Activated CD4-positive, alpha-beta memory T cell treated with anti-CD3 and anti-CD28 coated beads for 36 hours (primary cell): ENCODE data around the gene RASAL3. TPM values are rescaled to one million over a fixed set of nuclear protein-coding genes. Genes with fewer than 3 reads are reported as not detected.
"Not testable (repeated sequence)": the region's sequence is repeated elsewhere in the genome, so short reads cannot be mapped to it uniquely, and the experiment has no call there.

ENCODE experiments used
- CTCF ChIA-PET: fragments of 350-600 bp; sonication (Branson Sonifier 250); formaldehyde crosslinking; loops from one replicate; lab custom pipeline; 2021; ENCODE audit warnings: antibody characterized with exemption, inconsistent platforms; lab: Charles Lee
- POLR2A ChIA-PET: fragments of 350-600 bp; sonication (Branson Sonifier 250); formaldehyde crosslinking; loops from one replicate; lab custom pipeline; 2021; ENCODE audit warnings: antibody characterized with exemption; lab: Charles Lee
- DNase-seq: peaks from one replicate; pipeline ENCODE4 v3.0.0-alpha.2; 2020
- H3K27ac Mint-ChIP-seq: one replicate; pipeline ENCODE4 v1.8.0; 2021; ENCODE audit warnings: mixed read lengths
- H3K27me3 Mint-ChIP-seq: one replicate; pipeline ENCODE4 v1.8.0; 2021; ENCODE audit warnings: mixed read lengths
- H3K36me3 Mint-ChIP-seq: one replicate; pipeline ENCODE4 v1.8.0; 2021; ENCODE audit warnings: mixed read lengths
- H3K4me1 Mint-ChIP-seq: one replicate; pipeline ENCODE4 v1.8.0; 2021; ENCODE audit warnings: low read depth, mixed read lengths
- H3K4me3 Mint-ChIP-seq: one replicate; pipeline ENCODE4 v1.8.0; 2021; ENCODE audit warnings: mild to moderate bottlenecking, mixed read lengths
- H3K9me3 Mint-ChIP-seq: one replicate; pipeline ENCODE4 v1.8.0; 2021; ENCODE audit warnings: mixed read lengths
- intact Hi-C: fragments of 100-400 bp; cut with micrococcal nuclease; formaldehyde crosslinking; loops from one replicate; pipeline ENCODE4 v1.15.1; 2023
- total RNA-seq, 2 experiments: library from RNA; stranded (reverse); gene quantifications; one replicate each; pipeline ENCODE4 v1.2.3, GENCODE V29; 2021

The RASAL3 gene
- total RNA-seq, 2 experiments from 2014 or later: 125 to 130 TPM

DNA sequence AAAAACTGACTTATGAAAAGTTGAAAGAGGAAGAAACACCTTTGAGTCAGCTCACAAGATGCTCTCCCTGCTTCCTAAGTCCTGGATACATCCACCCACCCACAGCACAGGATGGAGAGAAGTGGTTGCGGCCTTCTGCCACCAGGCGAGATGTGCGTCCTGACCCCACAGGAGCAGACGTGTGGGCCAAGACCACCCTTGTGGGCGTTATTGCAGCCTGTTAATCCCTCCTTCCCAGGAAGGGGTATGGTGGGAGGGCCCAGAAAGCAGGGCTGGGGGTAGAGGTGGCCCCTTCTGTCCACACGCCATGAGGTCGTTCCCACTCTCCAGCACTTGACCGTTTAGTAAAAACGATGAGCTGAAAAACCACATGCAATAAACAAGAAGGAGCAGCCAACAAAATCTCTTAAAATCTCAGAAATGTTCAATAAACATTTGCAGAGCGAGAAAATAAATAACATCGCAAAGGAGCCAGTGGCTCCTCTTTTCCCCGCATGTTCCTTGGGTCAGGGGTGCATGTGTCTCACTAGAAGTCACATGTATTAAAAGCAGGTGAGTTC is 43.1 kb downstream of the RASAL3 start:
- intact Hi-C loops: no loop called here
- ChIA-PET POLR2A (no interaction called here), CTCF (interaction anchor here (1.3 to 7.4 kb wide), 6 partner anchors 12 to 243 kb away, joined by 4 to 225 read pairs (median 16); no protein-coding TSS in a partner anchor)
- Mint-ChIP-seq H3K27ac (no peak overlapping the region), H3K27me3 (no peaks in the 10 kb centered on the region), H3K4me3 (no peak overlapping the region), H3K4me1 (peaks cover 30% of the 10 kb centered on the region), H3K36me3 (peaks cover 31% of the 10 kb centered on the region), H3K9me3 (peaks cover 4% of the 10 kb centered on the region)
- DNase-seq: no peak

DNA sequence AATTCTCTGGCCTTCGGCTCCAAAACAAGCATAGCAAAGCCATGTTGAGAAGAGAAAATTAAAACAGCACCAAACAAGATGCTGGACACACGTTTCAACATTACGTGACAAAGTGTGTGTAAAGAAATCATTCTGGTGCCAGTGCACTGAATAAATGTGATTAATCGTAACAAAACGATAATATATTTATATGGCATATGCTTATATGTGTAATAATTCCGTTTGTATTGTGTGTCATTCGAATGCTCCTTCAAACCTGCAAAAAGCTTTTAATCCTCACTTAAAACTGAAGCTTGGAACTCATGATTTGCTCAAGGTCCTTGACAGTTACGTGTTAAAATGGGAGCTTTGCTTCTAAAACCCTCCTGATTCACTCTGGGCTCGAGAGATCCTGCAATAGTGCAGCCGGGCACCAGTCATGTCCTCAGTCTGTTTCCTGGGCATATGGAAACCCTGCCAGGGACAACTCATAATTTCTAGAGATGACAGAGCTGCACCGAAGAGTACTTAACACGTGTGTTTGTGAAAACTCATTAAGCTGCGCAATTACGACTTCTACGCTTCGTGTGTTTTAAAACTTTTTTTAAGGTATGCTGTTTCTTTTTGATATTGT is 44.8 kb downstream of the RASAL3 start:
- intact Hi-C loops: loop anchor here (1.0 to 5.0 kb wide), 7 partner anchors 13 to 242 kb away; partner anchors contain the start of gene AKAP8
- DNase-seq: peak; percentile 38
- Mint-ChIP-seq H3K27ac (peak overlapping the region; percentile 97), H3K4me3 (peak overlapping the region; percentile 100), H3K4me1 (peaks cover 38% of the 10 kb centered on the region), H3K36me3 (peaks cover 30% of the 10 kb centered on the region), H3K9me3 (peaks cover 4% of the 10 kb centered on the region), H3K27me3 (no peaks in the 10 kb centered on the region)
- POLR2A ChIA-PET: interaction anchor here (0.8 to 4.5 kb wide), 15 partner anchors 10 to 188 kb away, joined by 3 to 51 read pairs (median 7); partner anchors contain the start of genes AKAP8, BRD4 and RASAL3
- CTCF ChIA-PET: interaction anchor here (0.6 to 7.4 kb wide), 47 partner anchors 10 to 1672 kb away, joined by 3 to 225 read pairs (median 5); partner anchors contain the start of genes AKAP8 and WIZ

DNA sequence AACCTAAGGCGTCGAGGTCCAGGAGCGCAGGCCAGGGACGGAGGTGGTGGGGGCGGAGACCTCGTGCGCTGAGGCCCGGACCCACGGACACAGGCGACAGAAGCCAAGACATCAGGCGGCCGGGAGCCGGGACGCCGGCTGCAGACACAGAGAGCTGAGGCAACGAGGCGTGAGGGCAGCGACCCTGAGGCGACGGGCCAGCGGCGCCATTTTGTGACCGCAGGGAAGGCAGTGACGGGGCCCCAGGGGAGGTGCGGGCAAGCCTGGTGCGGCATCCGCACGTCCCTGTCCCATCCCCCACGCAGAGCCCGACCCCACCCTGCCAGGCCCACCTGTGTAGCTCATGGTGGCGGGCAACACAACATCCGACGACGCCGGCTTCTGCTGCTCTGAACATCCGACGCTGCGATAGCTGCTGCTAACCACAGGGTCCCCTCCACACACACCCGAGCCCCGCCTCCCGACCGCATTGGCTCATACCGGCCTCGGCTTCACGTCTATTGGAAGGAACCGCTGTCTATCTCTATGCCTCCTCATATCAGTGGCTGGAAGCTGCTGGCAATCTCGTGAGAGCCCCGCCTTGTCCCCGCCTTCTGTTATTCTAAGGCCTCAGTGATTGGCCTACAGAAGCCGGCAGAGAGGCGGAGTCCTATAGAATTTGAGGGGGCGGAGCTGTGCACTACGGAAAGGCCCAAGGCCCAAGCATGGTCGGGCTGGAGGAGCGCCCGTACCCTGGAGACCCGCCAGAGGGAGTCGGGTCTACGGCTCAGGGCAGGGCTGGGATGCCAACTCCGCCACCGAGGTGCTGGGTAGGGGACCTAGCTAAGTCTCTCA is 45.5 kb downstream of the RASAL3 start, which contains the start of gene AKAP8L:
Gene AKAP8L (minus strand): TSS at position 410 of the 834 bp plus-strand sequence. CDS start 65 bp downstream, at position 345.
- POLR2A ChIA-PET: interaction anchor here (0.8 to 4.5 kb wide), 17 partner anchors 9 to 187 kb away, joined by 3 to 51 read pairs (median 5); partner anchors contain the start of genes AKAP8, BRD4 and RASAL3

DNA sequence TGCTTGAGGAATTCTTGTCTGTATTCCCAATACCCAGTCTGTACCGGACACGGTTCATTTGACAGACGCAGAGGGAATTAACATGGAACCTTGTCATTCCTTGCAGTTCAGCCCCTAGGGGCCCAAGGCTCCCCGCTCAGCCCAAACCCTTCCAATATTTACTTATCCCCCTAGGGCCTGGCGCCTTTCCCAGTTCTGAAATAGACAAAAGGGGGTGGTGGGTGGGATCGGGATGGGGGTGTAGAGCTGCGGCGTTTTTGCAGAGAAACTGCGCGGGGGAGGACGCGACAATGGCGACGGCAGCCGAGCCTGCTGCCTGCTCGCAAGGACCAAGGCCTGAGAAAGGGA is 46.1 kb downstream of the RASAL3 start:
- ChIA-PET CTCF (interaction anchor here (0.8 to 7.4 kb wide), 20 partner anchors 8 to 240 kb away, joined by 3 to 225 read pairs (median 8); partner anchors contain the start of genes AKAP8 and WIZ), POLR2A (interaction anchor here (0.8 to 4.5 kb wide), 13 partner anchors 8 to 137 kb away, joined by 3 to 51 read pairs (median 10); partner anchors contain the start of genes AKAP8 and RASAL3)
- H3K36me3 Mint-ChIP-seq: peaks cover 23% of the 10 kb centered on the region
- intact Hi-C loops: loop anchor here (5.0 kb wide), 1 partner anchor 116 kb away; no protein-coding TSS in a partner anchor
- DNase-seq: no peak
- no peaks in the 10 kb centered on the region for H3K27me3 Mint-ChIP-seq
- peaks cover 42% of the 10 kb centered on the region for H3K4me1 Mint-ChIP-seq
- no peaks in the 10 kb centered on the region for H3K9me3 Mint-ChIP-seq
- peak overlapping the region; percentile 97 for H3K27ac Mint-ChIP-seq
- H3K4me3 Mint-ChIP-seq: peak overlapping the region; percentile 100

More for the DNA sequence above, 45.5 kb downstream of the RASAL3 start, which contains the start of gene AKAP8L:
- Mint-ChIP-seq H3K4me1 (peaks cover 39% of the 10 kb centered on the region), H3K27me3 (no peaks in the 10 kb centered on the region), H3K9me3 (peaks cover 4% of the 10 kb centered on the region), H3K27ac (peak within 1 kb of the TSS; percentile 97), H3K36me3 (peaks cover 27% of the 10 kb centered on the region), H3K4me3 (peak within 1 kb of the TSS; percentile 100)
- CTCF ChIA-PET: interaction anchor here (0.6 to 7.4 kb wide), 50 partner anchors 9 to 1671 kb away, joined by 3 to 225 read pairs (median 5); partner anchors contain the start of genes AKAP8 and WIZ
- peak; percentile 99 for DNase-seq
- intact Hi-C loops: loop anchor here (1.0 to 5.0 kb wide), 7 partner anchors 14 to 241 kb away; partner anchors contain the start of gene AKAP8

DNA sequence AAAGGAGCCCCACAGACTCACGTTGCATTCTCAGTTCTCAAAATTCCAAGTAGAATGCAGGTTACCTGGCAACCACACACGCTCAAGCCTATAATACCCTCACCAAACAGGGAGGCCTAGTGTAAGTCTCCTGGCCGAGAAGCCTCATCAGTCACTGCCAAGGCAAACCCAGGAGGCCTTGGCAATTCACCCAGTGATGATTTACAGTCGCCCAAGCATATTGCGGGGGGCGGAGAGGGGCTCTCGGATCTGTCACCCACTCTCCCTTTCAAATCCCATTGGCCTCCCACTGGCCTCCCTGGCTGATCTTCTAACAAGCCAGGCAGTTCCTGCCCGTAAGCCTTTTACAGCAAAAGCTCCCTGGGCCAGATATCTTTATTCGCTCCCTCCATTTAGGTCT is 46.6 kb downstream of the RASAL3 start:
- peaks cover 19% of the 10 kb centered on the region for H3K36me3 Mint-ChIP-seq
- H3K4me1 Mint-ChIP-seq: peaks cover 46% of the 10 kb centered on the region
- no peaks in the 10 kb centered on the region for H3K9me3 Mint-ChIP-seq
- CTCF ChIA-PET: interaction anchor here (2.2 to 7.4 kb wide), 6 partner anchors 15 to 138 kb away, joined by 4 to 225 read pairs (median 32); partner anchors contain the start of gene AKAP8
- no peak for DNase-seq
- intact Hi-C loops: loop anchor here (5.0 kb wide), 1 partner anchor 115 kb away; no protein-coding TSS in a partner anchor
- POLR2A ChIA-PET: interaction anchor here (0.9 to 4.5 kb wide), 4 partner anchors 8 to 133 kb away, joined by 3 to 51 read pairs (median 18); partner anchors contain the start of genes AKAP8 and RASAL3
- no peaks in the 10 kb centered on the region for H3K27me3 Mint-ChIP-seq
- peak overlapping the region; percentile 100 for H3K4me3 Mint-ChIP-seq
- H3K27ac Mint-ChIP-seq: peak overlapping the region; percentile 97

DNA sequence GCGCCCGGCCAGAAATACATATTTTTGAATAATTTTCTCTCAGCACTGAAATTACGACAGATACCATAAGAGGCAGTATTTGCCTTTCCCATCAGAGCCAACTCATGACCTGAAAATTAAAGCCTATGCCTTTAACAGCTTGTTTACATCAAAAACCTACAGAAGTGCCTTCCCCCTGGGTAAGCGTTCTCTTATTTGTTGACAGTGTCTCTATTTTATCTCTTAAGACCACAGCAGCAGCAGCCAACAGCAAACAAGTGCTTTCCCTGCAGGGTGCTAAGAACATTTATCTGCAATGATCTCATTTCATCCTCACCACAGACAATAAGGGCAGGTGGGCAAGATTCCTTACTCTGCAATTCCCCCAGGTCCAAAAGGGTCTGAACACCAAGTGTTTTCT is 51.5 kb downstream of the RASAL3 start:
- CTCF ChIA-PET: interaction anchor here (0.7 to 2.8 kb wide), 3 partner anchors 20 to 144 kb away, joined by 3 to 14 read pairs (median 3); no protein-coding TSS in a partner anchor
- Mint-ChIP-seq H3K36me3 (peaks cover 18% of the 10 kb centered on the region), H3K4me1 (peaks cover 41% of the 10 kb centered on the region), H3K27ac (no peak overlapping the region), H3K9me3 (no peaks in the 10 kb centered on the region), H3K4me3 (no peak overlapping the region), H3K27me3 (no peaks in the 10 kb centered on the region)
- intact Hi-C loops: no loop called here
- DNase-seq: no peak
- POLR2A ChIA-PET: interaction anchor here (0.6 to 1.0 kb wide), 2 partner anchors 34 to 52 kb away, joined by 3 to 4 read pairs; no protein-coding TSS in a partner anchor

DNA sequence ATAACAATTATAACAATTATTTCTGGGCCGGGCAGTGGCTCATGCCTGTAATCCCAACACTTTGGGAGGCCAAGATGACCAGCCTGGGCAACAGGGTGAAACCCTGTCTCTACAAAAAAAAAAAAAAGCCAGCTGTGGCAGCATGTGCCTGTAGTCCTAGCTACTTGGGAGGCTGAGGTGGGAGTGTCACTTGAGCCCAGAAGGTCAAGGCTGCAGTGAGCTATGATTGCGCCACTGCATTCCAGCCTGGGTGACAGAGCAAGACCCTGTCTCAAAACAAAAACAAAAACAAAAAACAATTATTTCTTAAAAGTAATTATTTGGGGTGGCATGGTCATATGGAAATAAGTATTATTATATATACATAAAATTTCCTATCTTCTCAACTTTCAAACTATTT is 53.0 kb downstream of the RASAL3 start:
- DNase-seq, H3K27ac Mint-ChIP-seq, H3K27me3 Mint-ChIP-seq, H3K9me3 Mint-ChIP-seq, H3K4me3 Mint-ChIP-seq, intact Hi-C loops: not testable (repeated sequence)
- ChIA-PET POLR2A (interaction anchor here (2.7 kb wide), 1 partner anchor 8 kb away, joined by 16 read pairs; the partner anchor contains the start of gene AKAP8L), CTCF (interaction anchor here (1.2 kb wide), 1 partner anchor 144 kb away, joined by 4 read pairs; no protein-coding TSS in a partner anchor)
- H3K4me1 Mint-ChIP-seq: peaks cover 40% of the 10 kb centered on the region
- H3K36me3 Mint-ChIP-seq: peaks cover 17% of the 10 kb centered on the region

DNA sequence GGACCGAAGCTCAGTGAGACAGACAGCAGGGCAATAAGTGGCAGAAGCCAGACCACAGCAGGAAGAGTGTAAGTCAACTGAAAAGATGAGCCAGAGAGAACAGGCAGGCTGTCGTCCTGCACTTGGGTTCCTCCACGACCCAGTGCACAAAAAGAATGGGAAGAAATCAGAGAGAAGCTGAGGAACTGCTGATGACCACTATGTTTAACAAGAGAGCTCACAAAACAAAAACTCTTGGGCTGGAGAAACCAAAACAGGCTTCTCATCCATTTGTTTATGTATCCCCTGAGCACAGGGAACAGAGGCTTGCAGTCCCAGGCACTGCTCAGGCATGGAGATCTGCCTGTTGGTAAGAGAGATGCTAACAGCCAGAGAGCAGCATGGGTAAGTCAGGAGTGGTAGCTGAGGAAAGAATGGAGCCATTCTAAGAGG is 59.5 kb downstream of the RASAL3 start:
- no peaks in the 10 kb centered on the region for H3K27me3 Mint-ChIP-seq
- ChIA-PET POLR2A (no interaction called here), CTCF (interaction anchor here (0.6 to 1.2 kb wide), 4 partner anchors 14 to 227 kb away, joined by 3 to 5 read pairs (median 3); partner anchors contain the start of gene AKAP8L)
- no peak overlapping the region for H3K27ac Mint-ChIP-seq
- no peaks in the 10 kb centered on the region for H3K9me3 Mint-ChIP-seq
- H3K4me1 Mint-ChIP-seq: peaks cover 33% of the 10 kb centered on the region
- intact Hi-C loops: no loop called here
- H3K36me3 Mint-ChIP-seq: peaks cover 11% of the 10 kb centered on the region
- no peak for DNase-seq
- no peak overlapping the region for H3K4me3 Mint-ChIP-seq

DNA sequence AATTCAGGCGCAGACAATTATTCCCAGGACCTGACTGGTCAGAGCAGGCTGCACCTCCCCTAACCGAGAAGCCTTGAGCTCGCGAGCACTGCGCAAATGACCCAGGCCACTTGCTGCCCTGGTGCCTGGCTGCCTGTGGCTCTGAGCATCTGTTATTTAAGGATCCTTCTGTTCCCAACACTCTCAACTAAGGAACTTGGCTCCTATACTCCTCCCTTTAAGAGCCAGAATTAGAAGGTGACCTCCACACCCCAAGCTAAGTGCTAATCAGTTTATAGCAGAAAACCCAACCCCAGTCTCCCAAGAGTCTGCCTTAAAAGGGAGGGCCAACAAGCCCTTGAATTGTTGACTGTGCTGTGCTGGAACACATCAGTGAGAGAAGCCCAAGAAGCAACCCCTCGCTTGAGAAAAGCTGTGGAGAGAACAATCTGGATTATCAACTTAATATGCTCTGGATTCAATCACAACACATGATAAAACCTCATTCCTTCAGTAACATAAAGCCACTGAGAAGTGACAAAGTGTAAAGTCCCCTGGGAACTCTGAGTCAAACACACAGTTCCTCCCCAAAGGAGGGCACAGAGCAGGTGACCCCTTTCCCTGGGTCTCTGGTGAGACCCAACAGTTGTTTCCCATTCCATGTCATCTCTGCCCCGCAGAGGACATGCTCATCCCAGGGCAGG is 60.1 kb downstream of the RASAL3 start:
- Mint-ChIP-seq H3K9me3 (no peaks in the 10 kb centered on the region), H3K4me1 (peaks cover 30% of the 10 kb centered on the region), H3K27ac (no peak overlapping the region), H3K27me3 (no peaks in the 10 kb centered on the region), H3K4me3 (no peak overlapping the region), H3K36me3 (peaks cover 9% of the 10 kb centered on the region)
- CTCF ChIA-PET: interaction anchor here (0.6 to 1.2 kb wide), 3 partner anchors 15 to 227 kb away, joined by 3 to 5 read pairs (median 3); partner anchors contain the start of gene AKAP8L
- intact Hi-C loops: no loop called here
- POLR2A ChIA-PET: no interaction called here
- no peak for DNase-seq

DNA sequence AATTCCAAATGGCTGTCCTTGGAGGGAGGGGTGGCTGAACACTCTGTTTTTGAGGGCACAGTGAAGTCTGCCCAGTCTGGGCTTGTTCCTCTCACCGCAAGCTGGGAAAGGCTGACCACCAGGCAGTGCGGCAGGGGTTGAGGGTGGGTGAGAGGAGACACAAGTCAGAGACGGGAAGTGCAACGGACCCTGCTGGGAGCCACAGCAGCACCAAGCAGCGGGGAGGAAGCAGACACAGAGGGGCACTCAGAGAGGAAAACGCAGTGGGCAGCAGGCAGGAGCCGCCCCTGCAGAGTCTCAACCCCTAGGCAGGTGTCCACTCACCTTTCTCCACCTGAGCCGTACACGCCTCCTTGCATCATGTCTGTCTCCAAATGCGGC is 61.2 kb downstream of the RASAL3 start:
- Mint-ChIP-seq H3K4me1 (peaks cover 28% of the 10 kb centered on the region), H3K36me3 (peaks cover 9% of the 10 kb centered on the region), H3K4me3 (no peak overlapping the region), H3K27ac (no peak overlapping the region), H3K9me3 (no peaks in the 10 kb centered on the region), H3K27me3 (no peaks in the 10 kb centered on the region)
- intact Hi-C loops: no loop called here
- no peak for DNase-seq
- ChIA-PET CTCF (interaction anchor here (1.4 kb wide), 1 partner anchor 152 kb away, joined by 4 read pairs; no protein-coding TSS in a partner anchor), POLR2A (no interaction called here)
